Gastrocnemius medialis (tissue), 4 donors: ENCODE results near the gene RARS1.

Experiments
- POLR2A ChIP-seq, 2 donors: fragments of 450-650 bp; IDR thresholded peaks; one replicate each; pipeline ENCODE4 v1.6.1; 2017; ENCODE audit warnings: antibody characterized with exemption in 2 of 2, mild to moderate bottlenecking in 2 of 2, moderate library complexity in 2 of 2
- TF ChIP-seq, protein P1 (sequence below), 5 experiments: fragments of 450-650 bp in 3 of 5; fragments of 200-600 bp in 2 of 5; sonication (generic) in 2 of 5; IDR thresholded peaks in 4 of 5; conservative IDR thresholded peaks in 1 of 5; 1 replicate in 4 of 5; 2 replicates in 1 of 5; pipeline ENCODE4 v1.5.1; 2016 to 2019; ENCODE audit warnings: antibody characterized with exemption in 5 of 5, mild to moderate bottlenecking in 3 of 5, moderate library complexity in 3 of 5

- TF ChIP-seq, protein P1, sequence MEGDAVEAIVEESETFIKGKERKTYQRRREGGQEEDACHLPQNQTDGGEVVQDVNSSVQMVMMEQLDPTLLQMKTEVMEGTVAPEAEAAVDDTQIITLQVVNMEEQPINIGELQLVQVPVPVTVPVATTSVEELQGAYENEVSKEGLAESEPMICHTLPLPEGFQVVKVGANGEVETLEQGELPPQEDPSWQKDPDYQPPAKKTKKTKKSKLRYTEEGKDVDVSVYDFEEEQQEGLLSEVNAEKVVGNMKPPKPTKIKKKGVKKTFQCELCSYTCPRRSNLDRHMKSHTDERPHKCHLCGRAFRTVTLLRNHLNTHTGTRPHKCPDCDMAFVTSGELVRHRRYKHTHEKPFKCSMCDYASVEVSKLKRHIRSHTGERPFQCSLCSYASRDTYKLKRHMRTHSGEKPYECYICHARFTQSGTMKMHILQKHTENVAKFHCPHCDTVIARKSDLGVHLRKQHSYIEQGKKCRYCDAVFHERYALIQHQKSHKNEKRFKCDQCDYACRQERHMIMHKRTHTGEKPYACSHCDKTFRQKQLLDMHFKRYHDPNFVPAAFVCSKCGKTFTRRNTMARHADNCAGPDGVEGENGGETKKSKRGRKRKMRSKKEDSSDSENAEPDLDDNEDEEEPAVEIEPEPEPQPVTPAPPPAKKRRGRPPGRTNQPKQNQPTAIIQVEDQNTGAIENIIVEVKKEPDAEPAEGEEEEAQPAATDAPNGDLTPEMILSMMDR (IDR thresholded peaks at IDR 0.05 in 4 of 5, conservative IDR thresholded peaks at IDR 0.05 in 1 of 5) = no peak
- no peak for TF ChIP-seq POLR2A (IDR thresholded peaks at IDR 0.05)
These were observed 7.1 kb upstream of the RARS1 start for GRCh38 chr5:168479166-168479565.
